Activated CD8-positive, alpha-beta T cell treated with anti-CD3 and anti-CD28 coated beads for 36 hours (primary cell): ENCODE data around the gene CENPS. TPM values are rescaled to one million over a fixed set of nuclear protein-coding genes. Genes with fewer than 3 reads are reported as not detected.
"Not testable (repeated sequence)": the region's sequence is repeated elsewhere in the genome, so short reads cannot be mapped to it uniquely, and the experiment has no call there.

Experiments
- ATAC-seq: fragments of 200-7000 bp; cut with Tn5 transposase; one replicate; pipeline ENCODE4 v1.10.0; 2021; ENCODE audit warnings: mild to moderate bottlenecking, moderate library complexity
- CTCF ChIA-PET: fragments of 350-600 bp; sonication (Branson Sonifier 250); formaldehyde crosslinking; loops from one replicate; lab custom pipeline; 2021; ENCODE audit warnings: antibody characterized with exemption; lab: Charles Lee
- POLR2A ChIA-PET: fragments of 350-600 bp; sonication (Branson Sonifier 250); formaldehyde crosslinking; loops from one replicate; lab custom pipeline; 2021; ENCODE audit warnings: antibody characterized with exemption; lab: Charles Lee
- DNase-seq: peaks from one replicate; pipeline ENCODE4 v3.0.0-alpha.2; 2020
- H3K27ac Mint-ChIP-seq: one replicate; pipeline ENCODE4 v1.8.0; 2021; ENCODE audit warnings: mild to moderate bottlenecking, mixed read lengths
- H3K27me3 Mint-ChIP-seq: one replicate; pipeline ENCODE4 v1.8.0; 2021; ENCODE audit warnings: mixed read lengths
- H3K36me3 Mint-ChIP-seq: one replicate; pipeline ENCODE4 v1.8.0; 2021; ENCODE audit warnings: low read depth, mixed read lengths
- H3K4me1 Mint-ChIP-seq: one replicate; pipeline ENCODE4 v1.8.0; 2021; ENCODE audit warnings: low read depth, mixed read lengths
- H3K4me3 Mint-ChIP-seq: one replicate; pipeline ENCODE4 v1.8.0; 2021; ENCODE audit warnings: mild to moderate bottlenecking, moderate library complexity, mixed read lengths
- H3K9me3 Mint-ChIP-seq: one replicate; pipeline ENCODE4 v1.8.0; 2021; ENCODE audit warnings: mixed read lengths
- CTCF ChIP-seq: fragments of 200-600 bp; IDR thresholded peaks from one replicate; pipeline ENCODE4 v1.8.0; 2022; ENCODE audit warnings: antibody characterized with exemption, mild to moderate bottlenecking
- intact Hi-C: fragments of 100-400 bp; cut with micrococcal nuclease; formaldehyde crosslinking; loops from one replicate; pipeline ENCODE4 v1.10.0; 2022
- total RNA-seq, 2 experiments: library from RNA; stranded (reverse); gene quantifications; one replicate each; pipeline ENCODE4 v1.2.3, GENCODE V29; 2021

The CENPS gene
- total RNA-seq, 2 experiments from 2014 or later: 18.3 to 19.4 TPM

- intact Hi-C loops: no loop called here
- H3K27ac Mint-ChIP-seq: peak overlapping the region; percentile 82
- H3K9me3 Mint-ChIP-seq: no peaks in the 10 kb centered on the region
- no peaks in the 10 kb centered on the region for H3K27me3 Mint-ChIP-seq
- peaks cover 27% of the 10 kb centered on the region for H3K4me1 Mint-ChIP-seq
- ATAC-seq (no peak), DNase-seq (no peak)
- peaks cover 29% of the 10 kb centered on the region for H3K36me3 Mint-ChIP-seq
- TF ChIP-seq CTCF: no peak
- peak overlapping the region; percentile 86 for H3K4me3 Mint-ChIP-seq
- CTCF ChIA-PET: interaction anchor here (1.2 to 2.0 kb wide), 4 partner anchors 12 to 190 kb away, joined by 4 to 7 read pairs (median 4); partner anchors contain the start of genes CENPS and KIF1B
- POLR2A ChIA-PET: interaction anchor here (1.8 to 2.3 kb wide), 3 partner anchors 12 to 95 kb away, joined by 6 read pairs; no protein-coding TSS in a partner anchor
These were observed 30.2 kb upstream of the CENPS start for GRCh38 chr1:10400013-10400412.

- TF ChIP-seq CTCF: no peak
- CTCF ChIA-PET: no interaction called here
- Mint-ChIP-seq H3K4me3 (no peak overlapping the region), H3K27me3 (no peaks in the 10 kb centered on the region), H3K27ac (no peak overlapping the region), H3K9me3 (no peaks in the 10 kb centered on the region), H3K36me3 (peaks cover 32% of the 10 kb centered on the region), H3K4me1 (peaks cover 27% of the 10 kb centered on the region)
- intact Hi-C loops: no loop called here
- no peak for ATAC-seq
- POLR2A ChIA-PET: interaction anchor here (1.1 to 1.9 kb wide), 2 partner anchors 28 to 94 kb away, joined by 3 to 6 read pairs; partner anchors contain the start of gene CENPS
- DNase-seq: no peak
These were observed 29.0 kb upstream of the CENPS start for GRCh38 chr1:10401281-10401680.

- H3K27me3 Mint-ChIP-seq: no peaks in the 10 kb centered on the region
- ChIA-PET POLR2A (no interaction called here), CTCF (no interaction called here)
- no peak for ATAC-seq
- no peaks in the 10 kb centered on the region for H3K9me3 Mint-ChIP-seq
- H3K27ac Mint-ChIP-seq: no peak overlapping the region
- H3K36me3 Mint-ChIP-seq: peaks cover 42% of the 10 kb centered on the region
- no peak for DNase-seq
- peaks cover 27% of the 10 kb centered on the region for H3K4me1 Mint-ChIP-seq
- no peak overlapping the region for H3K4me3 Mint-ChIP-seq
- intact Hi-C loops: no loop called here
- no peak for TF ChIP-seq CTCF
These were observed 27.4 kb upstream of the CENPS start for GRCh38 chr1:10402729-10403274.

GRCh38 chr1:10407201-10407600, 23.0 kb upstream of the CENPS start:
- peaks cover 6% of the 10 kb centered on the region for H3K4me1 Mint-ChIP-seq
- H3K27me3 Mint-ChIP-seq: no peaks in the 10 kb centered on the region
- ChIA-PET POLR2A (no interaction called here), CTCF (interaction anchor here (0.9 kb wide), 1 partner anchor 106 kb away, joined by 3 read pairs; no protein-coding TSS in a partner anchor)
- no peaks in the 10 kb centered on the region for H3K9me3 Mint-ChIP-seq
- no peak for ATAC-seq
- no peak for DNase-seq
- intact Hi-C loops: no loop called here
- H3K36me3 Mint-ChIP-seq: peaks cover 51% of the 10 kb centered on the region
- no peak for TF ChIP-seq CTCF
- no peak overlapping the region for H3K27ac Mint-ChIP-seq
- H3K4me3 Mint-ChIP-seq: no peak overlapping the region

GRCh38 chr1:10415211-10415930, 14.9 kb upstream of the CENPS start:
- Mint-ChIP-seq H3K36me3 (peaks cover 62% of the 10 kb centered on the region), H3K9me3 (no peaks in the 10 kb centered on the region), H3K27ac (peak overlapping the region; percentile 87), H3K4me3 (no peak overlapping the region), H3K4me1 (peaks cover 4% of the 10 kb centered on the region), H3K27me3 (no peaks in the 10 kb centered on the region)
- intact Hi-C loops: no loop called here
- POLR2A ChIA-PET: interaction anchor here (1.3 kb wide), 1 partner anchor 16 kb away, joined by 6 read pairs; the partner anchor contains the start of gene PGD
- ATAC-seq: peak; percentile 49
- CTCF ChIA-PET: interaction anchor here (1.6 to 2.1 kb wide), 2 partner anchors 15 to 16 kb away, joined by 5 to 8 read pairs; partner anchors contain the start of gene CENPS
- DNase-seq: no peak
- no peak for TF ChIP-seq CTCF

GRCh38 chr1:10415967-10416366, 14.3 kb upstream of the CENPS start:
- intact Hi-C loops, H3K4me3 Mint-ChIP-seq, DNase-seq, H3K4me1 Mint-ChIP-seq, H3K9me3 Mint-ChIP-seq, H3K27me3 Mint-ChIP-seq, ATAC-seq: not testable (repeated sequence)
- Mint-ChIP-seq H3K36me3 (peaks cover 62% of the 10 kb centered on the region), H3K27ac (peak overlapping the region; percentile 37)
- CTCF ChIA-PET: interaction anchor here (1.6 to 2.1 kb wide), 2 partner anchors 15 to 16 kb away, joined by 5 to 8 read pairs; partner anchors contain the start of gene CENPS
- POLR2A ChIA-PET: interaction anchor here (1.3 kb wide), 1 partner anchor 16 kb away, joined by 6 read pairs; the partner anchor contains the start of gene PGD

GRCh38 chr1:10418741-10419140, 11.5 kb upstream of the CENPS start:
- DNase-seq, CTCF ChIA-PET, H3K27ac Mint-ChIP-seq, ATAC-seq, H3K9me3 Mint-ChIP-seq, intact Hi-C loops, H3K27me3 Mint-ChIP-seq, H3K4me1 Mint-ChIP-seq, H3K4me3 Mint-ChIP-seq, POLR2A ChIA-PET: not testable (repeated sequence)
- H3K36me3 Mint-ChIP-seq: peaks cover 42% of the 10 kb centered on the region
